ENCODE data around the gene SCARB2.
A peak's percentile ranks its signal among the peaks of the same experiment; 100 is the strongest.

SCARB2 gene

DNA sequence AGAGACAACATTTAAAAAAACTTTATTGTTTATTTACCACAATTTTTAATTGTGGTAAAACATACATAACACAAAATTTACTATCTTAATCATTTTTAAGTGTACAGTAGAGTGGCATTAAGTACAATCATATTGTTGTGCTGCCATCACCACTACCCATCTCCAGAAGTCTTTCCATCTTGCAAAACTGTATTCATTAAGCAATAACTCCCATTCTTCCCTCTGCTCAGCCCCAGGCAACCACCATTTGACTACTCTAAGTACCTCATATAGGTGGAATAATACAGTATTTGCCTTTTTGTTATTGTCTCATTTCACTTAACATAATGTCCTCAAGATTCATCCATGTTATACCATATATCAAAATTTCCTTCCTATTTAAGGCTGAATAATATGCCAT, 25.1 kb upstream of the SCARB2 start:
- TF ChIP-seq, protein P1, sequence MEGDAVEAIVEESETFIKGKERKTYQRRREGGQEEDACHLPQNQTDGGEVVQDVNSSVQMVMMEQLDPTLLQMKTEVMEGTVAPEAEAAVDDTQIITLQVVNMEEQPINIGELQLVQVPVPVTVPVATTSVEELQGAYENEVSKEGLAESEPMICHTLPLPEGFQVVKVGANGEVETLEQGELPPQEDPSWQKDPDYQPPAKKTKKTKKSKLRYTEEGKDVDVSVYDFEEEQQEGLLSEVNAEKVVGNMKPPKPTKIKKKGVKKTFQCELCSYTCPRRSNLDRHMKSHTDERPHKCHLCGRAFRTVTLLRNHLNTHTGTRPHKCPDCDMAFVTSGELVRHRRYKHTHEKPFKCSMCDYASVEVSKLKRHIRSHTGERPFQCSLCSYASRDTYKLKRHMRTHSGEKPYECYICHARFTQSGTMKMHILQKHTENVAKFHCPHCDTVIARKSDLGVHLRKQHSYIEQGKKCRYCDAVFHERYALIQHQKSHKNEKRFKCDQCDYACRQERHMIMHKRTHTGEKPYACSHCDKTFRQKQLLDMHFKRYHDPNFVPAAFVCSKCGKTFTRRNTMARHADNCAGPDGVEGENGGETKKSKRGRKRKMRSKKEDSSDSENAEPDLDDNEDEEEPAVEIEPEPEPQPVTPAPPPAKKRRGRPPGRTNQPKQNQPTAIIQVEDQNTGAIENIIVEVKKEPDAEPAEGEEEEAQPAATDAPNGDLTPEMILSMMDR (IDR thresholded peaks at IDR 0.05; ENCODE audit: insufficient read depth, low read depth, low read length, missing control alignments): no peak
- H3K4me3 ChIP-seq (ENCODE audit: low read length): no peak overlapping the region
- peak; percentile 19 for DNase-seq (ENCODE audit: low read depth)

DNA sequence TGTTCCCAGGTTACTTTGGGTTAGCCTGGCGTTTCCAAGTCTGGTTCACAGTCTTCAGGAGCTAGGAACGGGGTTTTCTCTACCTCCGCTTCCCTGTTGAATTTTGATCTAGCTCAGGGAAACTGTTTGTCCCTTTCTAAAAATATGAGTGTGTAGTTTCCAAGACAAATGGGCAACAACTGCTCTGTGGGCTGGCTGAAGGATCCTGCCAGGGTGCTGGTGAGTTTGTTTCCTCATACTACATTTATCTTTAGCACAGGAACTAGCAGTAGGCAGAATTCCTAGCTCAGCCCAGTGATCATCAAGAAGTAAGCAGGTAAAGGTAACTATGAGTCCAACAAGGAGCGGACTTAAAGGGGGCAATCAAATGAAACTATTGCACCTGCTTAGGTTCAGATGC, 24.6 kb upstream of the SCARB2 start:
- DNase-seq (ENCODE audit: low read depth): no peak
- H3K4me3 ChIP-seq (ENCODE audit: low read length): no peak overlapping the region
- TF ChIP-seq, protein P1 (IDR thresholded peaks at IDR 0.05; ENCODE audit: insufficient read depth, low read depth, low read length, missing control alignments): no peak

DNA sequence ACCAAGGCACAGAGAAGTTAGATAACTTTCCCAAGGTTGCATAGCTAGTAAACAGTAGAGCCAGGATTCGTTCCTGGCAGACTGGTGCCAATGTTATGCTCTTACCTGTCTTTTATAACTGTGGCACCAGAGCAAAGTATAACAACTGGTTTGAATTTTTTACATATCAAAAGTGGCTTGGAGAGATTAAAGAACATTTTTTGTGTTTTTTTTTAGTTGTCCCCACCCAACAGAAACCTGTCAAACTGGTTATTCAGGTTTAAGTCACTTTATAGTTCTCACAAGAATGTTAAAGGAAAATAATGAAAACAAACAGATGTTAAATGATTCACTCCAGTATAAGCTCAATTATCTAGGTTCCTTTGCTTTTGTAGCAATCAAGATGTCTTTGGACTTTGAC, 22.3 kb upstream of the SCARB2 start:
- H3K4me3 ChIP-seq (ENCODE audit: low read length): no peak overlapping the region
- peak; percentile 82 for DNase-seq (ENCODE audit: low read depth)

DNA sequence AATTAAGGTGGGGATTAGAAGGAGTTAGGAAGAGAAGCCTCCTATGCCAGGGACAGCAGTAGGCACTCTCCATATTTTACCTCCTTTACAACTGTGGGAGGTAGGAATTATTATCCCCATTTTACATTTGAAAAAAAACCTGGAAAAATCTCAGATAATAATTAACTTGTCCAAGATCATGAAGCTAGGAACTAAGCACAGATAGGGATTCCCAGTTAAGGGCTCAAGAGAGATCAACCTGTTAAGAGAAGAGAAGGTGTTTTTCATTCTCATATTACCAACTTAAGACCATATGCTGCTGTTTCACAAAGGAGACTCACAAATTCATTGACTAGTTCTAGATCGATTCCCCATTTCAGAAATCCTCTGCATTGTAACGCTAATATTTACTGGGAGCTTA, 21.8 kb upstream of the SCARB2 start:
- TF ChIP-seq, protein P1 (IDR thresholded peaks at IDR 0.05; ENCODE audit: insufficient read depth, low read depth, low read length, missing control alignments): no peak
- no peak overlapping the region for H3K4me3 ChIP-seq (ENCODE audit: low read length)
- DNase-seq (ENCODE audit: low read depth): no peak

More for the DNA sequence above, 22.3 kb upstream of the SCARB2 start:
- TF ChIP-seq, protein P1 (IDR thresholded peaks at IDR 0.05; ENCODE audit: insufficient read depth, low read depth, low read length, missing control alignments): no peak

DNA sequence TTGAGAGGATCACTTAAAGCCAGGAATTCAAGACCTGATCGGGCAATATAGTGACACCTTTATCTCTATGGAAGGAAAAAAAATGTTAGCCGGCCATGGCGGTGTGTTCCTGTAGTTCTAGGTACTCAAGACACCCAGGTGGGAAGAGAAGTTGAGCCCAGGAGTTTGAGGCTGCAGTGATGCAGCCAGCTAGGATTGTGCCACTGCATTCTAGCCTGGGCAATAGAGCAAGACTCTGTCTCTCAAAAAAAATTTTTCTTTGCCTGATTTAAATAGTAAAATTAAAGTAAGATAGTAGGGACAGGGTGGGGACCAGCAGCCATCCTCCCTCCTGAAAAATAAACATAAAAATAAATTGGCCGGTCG, 21.0 kb upstream of the SCARB2 start:
- no peak for DNase-seq (ENCODE audit: low read depth)
- no peak overlapping the region for H3K4me3 ChIP-seq (ENCODE audit: low read length)
- TF ChIP-seq, protein P1 (IDR thresholded peaks at IDR 0.05; ENCODE audit: insufficient read depth, low read depth, low read length, missing control alignments): no peak

DNA sequence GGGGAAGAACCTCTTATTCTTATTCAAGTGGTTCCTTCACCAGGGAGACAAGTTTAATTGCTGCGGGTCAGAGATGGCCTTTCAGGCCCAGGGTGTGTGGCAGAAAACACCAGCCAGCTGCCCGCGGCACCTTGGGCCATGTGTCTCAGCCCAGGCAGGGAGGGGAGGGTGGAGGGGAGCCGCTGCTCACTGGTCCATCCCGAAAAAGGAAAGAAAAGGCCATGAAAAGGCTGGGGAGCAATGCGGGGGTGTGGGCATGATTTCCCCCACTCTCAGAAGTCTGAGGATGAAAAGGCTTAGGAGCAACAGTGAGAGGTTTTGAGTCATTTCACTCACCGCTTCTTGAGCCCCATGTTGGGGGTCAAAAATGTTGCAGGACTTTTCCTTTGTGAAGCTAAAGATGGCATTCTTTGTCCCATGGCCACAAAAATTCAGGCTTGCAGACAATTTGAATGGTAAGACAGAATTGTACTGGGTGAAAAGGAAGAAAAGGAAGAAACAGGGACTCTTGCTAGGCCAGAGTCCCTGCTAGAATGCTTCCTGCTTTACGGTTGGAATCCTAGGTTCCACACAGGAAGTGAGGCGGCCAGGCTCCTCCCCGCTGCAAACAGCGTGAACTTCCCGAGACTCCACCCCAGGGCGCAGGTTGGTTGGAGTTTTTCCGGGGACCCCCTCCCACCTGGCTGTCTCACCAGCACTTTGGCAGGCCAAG, 20.5 kb upstream of the SCARB2 start:
- TF ChIP-seq, protein P1 (IDR thresholded peaks at IDR 0.05; ENCODE audit: insufficient read depth, low read depth, low read length, missing control alignments): no peak
- H3K4me3 ChIP-seq (ENCODE audit: low read length): no peak overlapping the region
- no peak for DNase-seq (ENCODE audit: low read depth)

DNA sequence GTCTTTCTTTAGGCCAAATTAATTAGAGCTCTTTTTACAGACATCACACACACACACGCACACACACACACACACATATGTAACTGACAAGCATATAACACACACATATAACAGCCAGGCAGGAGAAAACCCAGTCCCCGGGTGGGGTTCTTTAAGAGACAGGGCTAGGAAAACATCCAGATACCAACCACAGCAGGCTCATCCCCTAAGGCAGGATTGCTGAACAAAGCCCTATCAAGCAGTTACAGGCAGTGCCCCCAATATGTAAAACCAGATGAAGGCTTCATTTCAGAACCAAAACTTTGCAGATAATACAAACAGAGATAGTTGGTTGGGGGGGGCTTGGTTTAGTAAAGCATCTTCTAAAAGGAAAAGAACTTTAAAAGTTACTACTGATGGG, 19.9 kb upstream of the SCARB2 start:
- no peak overlapping the region for H3K4me3 ChIP-seq (ENCODE audit: low read length)
- TF ChIP-seq, protein P1 (IDR thresholded peaks at IDR 0.05; ENCODE audit: insufficient read depth, low read depth, low read length, missing control alignments): no peak

More for the DNA sequence above, 19.9 kb upstream of the SCARB2 start:
- no peak for DNase-seq (ENCODE audit: low read depth)

All from epithelial cell of esophagus (primary cell).